Chondrocyte (in vitro differentiated cells): ENCODE data around the gene CTNNA1. TPM values are rescaled to one million over a fixed set of nuclear protein-coding genes. Genes with fewer than 3 reads are reported as not detected.

Experiments
- DNase-seq: peaks from one replicate; pipeline ENCODE4 v3.0.0; 2021; ENCODE audit warnings: mixed read lengths, low spot score
- H3K27ac Mint-ChIP-seq: one replicate; pipeline ENCODE4 v1.8.0; 2021; ENCODE audit warnings: mild to moderate bottlenecking, moderate library complexity, mixed read lengths; ENCODE audit not compliant: unreplicated experiment
- H3K27me3 Mint-ChIP-seq: 2 replicates; pipeline ENCODE4 v1.8.0; 2021; ENCODE audit warnings: low read depth, mixed read lengths
- H3K36me3 Mint-ChIP-seq: 2 replicates; pipeline ENCODE4 v1.8.0; 2021; ENCODE audit warnings: low read depth, mixed read lengths
- H3K4me1 Mint-ChIP-seq: 2 replicates; pipeline ENCODE4 v1.8.0; 2021; ENCODE audit warnings: low read depth, mild to moderate bottlenecking, mixed read lengths
- H3K4me3 Mint-ChIP-seq: one replicate; pipeline ENCODE4 v1.8.0; 2021; ENCODE audit warnings: mild to moderate bottlenecking, moderate library complexity, mixed read lengths; ENCODE audit not compliant: unreplicated experiment
- H3K9me3 Mint-ChIP-seq: 2 replicates; pipeline ENCODE4 v1.8.0; 2021; ENCODE audit warnings: low read depth, mixed read lengths
- total RNA-seq: library from RNA; stranded (reverse); gene quantifications from 3 replicates; pipeline ENCODE4 v1.2.1, GENCODE V29; 2021
- TF ChIP-seq, protein P1 (sequence below): fragments of 200-600 bp; sonication (generic); IDR thresholded peaks from 2 replicates; pipeline ENCODE4 v1.5.0; 2021; ENCODE audit warnings: antibody characterized with exemption, mild to moderate bottlenecking, moderate library complexity

Gene CTNNA1
- total RNA-seq, 1 donor from 2014 or later = 397 TPM

DNA sequence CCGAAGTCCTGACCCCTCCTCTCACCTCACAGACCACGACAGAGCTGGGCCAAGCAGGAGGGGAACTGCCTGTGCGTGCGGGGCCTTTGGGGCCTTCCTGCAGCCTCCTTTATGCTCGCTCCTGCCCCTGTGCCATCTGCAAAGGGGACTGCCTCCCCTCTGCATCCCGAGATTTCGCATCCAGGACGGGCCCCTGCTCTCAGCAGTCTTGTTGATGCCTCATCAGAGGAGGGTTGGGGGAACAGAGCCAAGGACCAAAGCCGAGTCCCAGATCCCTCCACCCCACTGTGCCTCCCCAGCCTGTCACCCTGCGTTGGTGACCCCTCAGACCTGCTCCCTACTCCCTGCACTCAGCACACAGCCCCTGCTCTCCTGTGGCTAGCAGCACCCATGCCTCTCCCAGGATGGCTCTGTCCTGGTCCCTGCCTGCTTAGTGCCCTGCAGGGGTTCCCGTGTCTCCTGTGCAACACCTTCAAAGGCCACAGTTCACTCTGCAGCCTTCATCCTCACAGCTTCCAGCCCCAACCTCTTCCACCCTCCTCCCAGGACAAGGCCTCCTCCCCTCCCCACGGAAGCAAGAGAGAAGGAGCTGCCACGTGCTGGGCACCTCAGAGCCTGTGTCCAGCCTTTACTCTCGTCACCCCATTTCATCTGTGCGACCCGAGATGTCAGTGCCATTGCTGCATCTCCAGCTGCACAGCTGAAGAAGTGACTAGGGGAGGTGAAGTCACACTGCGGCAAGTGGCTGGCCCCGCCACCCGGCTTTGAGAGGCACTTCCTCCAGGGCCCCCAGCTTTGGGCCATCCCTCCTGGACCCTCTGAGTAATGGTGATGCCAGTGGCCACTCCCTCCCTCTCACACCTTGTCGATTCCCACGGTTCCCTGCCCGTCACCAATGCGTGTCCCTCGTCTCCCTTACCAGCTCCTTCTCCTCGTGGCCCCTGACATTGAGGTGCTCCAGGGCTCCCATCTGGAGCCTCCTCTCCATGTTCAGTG is 184.5 kb downstream of the CTNNA1 start:
- Mint-ChIP-seq H3K4me3 (no peak overlapping the region), H3K36me3 (peaks cover 34% of the 10 kb centered on the region), H3K27ac (peak overlapping the region; percentile 65), H3K4me1 (peaks cover 11% of the 10 kb centered on the region), H3K27me3 (no peaks in the 10 kb centered on the region), H3K9me3 (peaks cover 5% of the 10 kb centered on the region)
- DNase-seq = no peak
- TF ChIP-seq, protein P1, sequence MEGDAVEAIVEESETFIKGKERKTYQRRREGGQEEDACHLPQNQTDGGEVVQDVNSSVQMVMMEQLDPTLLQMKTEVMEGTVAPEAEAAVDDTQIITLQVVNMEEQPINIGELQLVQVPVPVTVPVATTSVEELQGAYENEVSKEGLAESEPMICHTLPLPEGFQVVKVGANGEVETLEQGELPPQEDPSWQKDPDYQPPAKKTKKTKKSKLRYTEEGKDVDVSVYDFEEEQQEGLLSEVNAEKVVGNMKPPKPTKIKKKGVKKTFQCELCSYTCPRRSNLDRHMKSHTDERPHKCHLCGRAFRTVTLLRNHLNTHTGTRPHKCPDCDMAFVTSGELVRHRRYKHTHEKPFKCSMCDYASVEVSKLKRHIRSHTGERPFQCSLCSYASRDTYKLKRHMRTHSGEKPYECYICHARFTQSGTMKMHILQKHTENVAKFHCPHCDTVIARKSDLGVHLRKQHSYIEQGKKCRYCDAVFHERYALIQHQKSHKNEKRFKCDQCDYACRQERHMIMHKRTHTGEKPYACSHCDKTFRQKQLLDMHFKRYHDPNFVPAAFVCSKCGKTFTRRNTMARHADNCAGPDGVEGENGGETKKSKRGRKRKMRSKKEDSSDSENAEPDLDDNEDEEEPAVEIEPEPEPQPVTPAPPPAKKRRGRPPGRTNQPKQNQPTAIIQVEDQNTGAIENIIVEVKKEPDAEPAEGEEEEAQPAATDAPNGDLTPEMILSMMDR = no peak

DNA sequence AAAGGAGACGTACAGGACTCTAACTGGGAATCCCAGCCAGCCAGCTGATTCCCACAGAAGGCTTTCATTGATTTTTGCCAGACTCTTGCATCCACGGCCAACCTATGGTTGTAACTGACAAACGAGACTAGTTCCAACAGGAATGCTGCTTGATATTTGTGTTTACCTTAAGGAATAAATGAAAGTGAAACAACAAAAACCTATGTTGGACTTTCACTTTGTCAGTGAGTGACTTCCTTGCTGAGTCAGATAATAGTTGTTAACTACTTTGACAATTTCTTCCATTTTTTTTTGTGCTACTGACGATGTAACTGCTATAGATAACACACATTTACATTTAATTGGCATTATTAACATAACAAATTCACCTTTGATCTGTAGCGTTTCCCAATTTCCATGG is 185.3 kb downstream of the CTNNA1 start:
- Mint-ChIP-seq H3K4me1 (peaks cover 11% of the 10 kb centered on the region), H3K9me3 (peaks cover 5% of the 10 kb centered on the region), H3K27me3 (no peaks in the 10 kb centered on the region), H3K4me3 (no peak overlapping the region), H3K36me3 (peaks cover 26% of the 10 kb centered on the region), H3K27ac (peak overlapping the region; percentile 41)
- TF ChIP-seq, protein P1 = no peak
- DNase-seq = no peak

DNA sequence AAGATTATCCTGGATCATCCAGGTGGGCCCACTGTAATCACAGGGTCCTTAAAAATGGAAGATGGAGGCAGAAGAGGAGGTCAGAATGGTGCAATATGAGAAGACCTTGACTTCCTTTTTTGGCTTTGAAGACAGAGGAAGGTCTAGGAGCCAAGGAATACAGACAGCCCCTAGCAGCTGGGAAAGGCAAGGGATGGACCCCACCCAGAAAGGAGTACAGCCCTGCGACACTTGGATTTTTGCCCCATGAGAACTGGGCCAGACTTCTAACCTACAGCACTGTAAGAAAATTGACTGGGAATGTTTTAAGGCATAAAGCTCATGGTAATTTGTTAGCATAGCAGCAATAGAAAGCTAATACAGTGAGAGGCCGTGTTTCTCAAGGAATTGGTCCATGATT is 188.8 kb downstream of the CTNNA1 start:
- no peak overlapping the region for H3K4me3 Mint-ChIP-seq
- no peak for DNase-seq
- H3K27ac Mint-ChIP-seq = no peak overlapping the region
- peaks cover 9% of the 10 kb centered on the region for H3K4me1 Mint-ChIP-seq
- peaks cover 5% of the 10 kb centered on the region for H3K9me3 Mint-ChIP-seq
- no peaks in the 10 kb centered on the region for H3K27me3 Mint-ChIP-seq
- peaks cover 9% of the 10 kb centered on the region for H3K36me3 Mint-ChIP-seq
- TF ChIP-seq, protein P1 = no peak

DNA sequence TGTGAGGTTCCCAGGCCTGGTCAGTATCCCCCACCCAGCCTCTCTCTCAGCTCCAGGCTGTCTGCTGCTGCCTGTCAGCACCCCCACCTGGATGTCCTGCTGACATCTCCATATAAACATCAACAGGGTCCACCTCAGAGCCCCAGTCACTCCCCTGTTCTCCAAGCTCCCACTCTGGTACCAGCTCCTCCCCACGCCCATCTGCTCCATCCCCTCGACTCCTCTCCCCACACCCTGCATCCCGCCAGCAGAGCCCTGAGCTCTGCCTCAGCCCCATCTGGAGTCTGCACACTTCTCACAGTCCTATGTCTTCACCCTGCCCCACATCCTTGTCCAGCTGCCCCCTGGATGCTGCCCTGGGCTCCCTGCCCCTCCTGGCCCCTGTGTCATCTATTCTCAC is 189.6 kb downstream of the CTNNA1 start:
- Mint-ChIP-seq H3K9me3 (peaks cover 5% of the 10 kb centered on the region), H3K36me3 (peaks cover 9% of the 10 kb centered on the region), H3K4me3 (no peak overlapping the region), H3K27me3 (no peaks in the 10 kb centered on the region), H3K27ac (no peak overlapping the region), H3K4me1 (peaks cover 9% of the 10 kb centered on the region)
- TF ChIP-seq, protein P1 = no peak
- DNase-seq = no peak

DNA sequence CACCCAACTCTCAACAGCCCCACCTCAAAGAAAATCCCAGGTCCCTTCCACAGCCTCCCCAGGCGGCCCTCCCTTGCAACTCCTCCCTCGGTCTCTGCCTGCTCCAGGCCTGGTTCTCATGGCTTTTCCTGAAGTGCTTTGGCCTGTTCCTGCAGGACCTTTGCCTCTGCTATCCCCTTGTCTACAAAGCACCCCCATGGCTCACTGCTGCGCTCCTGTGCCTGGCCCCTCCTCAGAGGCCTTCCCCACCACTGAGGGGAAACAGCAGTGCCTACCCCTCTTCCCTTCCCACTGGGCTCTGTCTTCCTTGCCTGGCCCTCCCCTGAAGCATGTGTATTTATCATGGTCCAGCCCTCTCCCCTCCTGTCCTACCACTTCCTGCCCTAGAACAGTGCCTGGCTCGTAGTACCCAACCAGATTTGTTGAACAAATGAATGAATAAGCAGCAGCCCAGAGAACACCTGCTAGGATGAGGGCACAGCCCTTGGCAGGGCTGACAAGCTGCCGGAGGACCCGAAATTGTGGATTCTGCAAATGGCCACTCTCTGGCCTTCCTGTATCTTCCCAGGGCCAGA is 190.5 kb downstream of the CTNNA1 start:
- peaks cover 8% of the 10 kb centered on the region for H3K36me3 Mint-ChIP-seq
- peaks cover 5% of the 10 kb centered on the region for H3K9me3 Mint-ChIP-seq
- DNase-seq = no peak
- H3K27ac Mint-ChIP-seq = peak overlapping the region; percentile 87
- H3K4me1 Mint-ChIP-seq = peaks cover 13% of the 10 kb centered on the region
- TF ChIP-seq, protein P1 = no peak
- no peak overlapping the region for H3K4me3 Mint-ChIP-seq
- no peaks in the 10 kb centered on the region for H3K27me3 Mint-ChIP-seq
